A673 (cell line): Measurements from ENCODE around the gene ADAM10. TPM values are rescaled to one million over a fixed set of nuclear protein-coding genes. Genes with fewer than 3 reads are reported as not detected.

Source experiments
- BruUV-seq: library from RNA; stranded (reverse); fragments of 400-500 nt; replicated peaks from 2 replicates; lab custom pipeline; 2021; lab: Mats Ljungman, UMichigan
- CTCF ChIA-PET: fragments of 300-600 bp; sonication (Branson Sonifier 250); formaldehyde crosslinking; loops from one replicate; lab custom pipeline; 2022; ENCODE audit warnings: antibody characterized with exemption; lab: Charles Lee
- POLR2A ChIA-PET: fragments of 300-600 bp; sonication (Branson Sonifier 250); formaldehyde crosslinking; loops from one replicate; lab custom pipeline; 2022; ENCODE audit warnings: antibody characterized with exemption; ENCODE audit not compliant: low non-redundant PET; lab: Charles Lee
- DNase-seq: peaks from one replicate; pipeline ENCODE4 v3.0.0-alpha.2; 2015; ENCODE audit warnings: low spot score
- H3K27ac ChIP-seq: fragments of 200-600 bp; sonication (generic); 2 replicates; pipeline ENCODE4 v1.5.1; 2016; ENCODE audit warnings: mixed run types, low read depth, mild to moderate bottlenecking, mixed read lengths, antibody characterized with exemption, low read length; ENCODE audit not compliant: poor library complexity, severe bottlenecking
- H3K27me3 ChIP-seq: fragments of 200-600 bp; sonication (generic); replicated peaks from 2 replicates; pipeline ENCODE4 v1.6.1; 2017; ENCODE audit warnings: mixed run types, low read depth, mild to moderate bottlenecking, mixed read lengths, antibody characterized with exemption, low read length; ENCODE audit not compliant: insufficient read depth, poor library complexity
- H3K36me3 ChIP-seq: fragments of 200-600 bp; sonication (generic); 2 replicates; pipeline ENCODE4 v1.6.1; 2016; ENCODE audit warnings: mixed run types, mild to moderate bottlenecking, mixed read lengths, antibody characterized with exemption, low read length; ENCODE audit not compliant: insufficient read depth, poor library complexity, severe bottlenecking
- H3K4me1 ChIP-seq: fragments of 200-600 bp; sonication (generic); 2 replicates; pipeline ENCODE4 v1.6.1; 2017; ENCODE audit warnings: mixed run types, mild to moderate bottlenecking, mixed read lengths, antibody characterized with exemption, low read length; ENCODE audit not compliant: insufficient read depth, poor library complexity, severe bottlenecking
- H3K4me3 ChIP-seq: fragments of 200-600 bp; sonication (generic); 2 replicates; pipeline ENCODE4 v1.5.1; 2016; ENCODE audit warnings: low read depth, mixed run types, mild to moderate bottlenecking, mixed read lengths, low read length; ENCODE audit not compliant: poor library complexity, severe bottlenecking
- H3K9me3 ChIP-seq: fragments of 200-600 bp; sonication (generic); 2 replicates; pipeline ENCODE4 v1.6.1; 2016; ENCODE audit warnings: mixed run types, low read depth, mild to moderate bottlenecking, mixed read lengths, antibody characterized with exemption, low read length; ENCODE audit not compliant: poor library complexity, severe bottlenecking
- CTCF ChIP-seq: fragments of 300-800, 200-600 bp; sonication (generic); conservative IDR thresholded peaks from 2 replicates; pipeline ENCODE4 v1.5.1; 2017; ENCODE audit warnings: low read depth, mild to moderate bottlenecking, antibody characterized with exemption, low read length, moderate library complexity, mixed read lengths
- EZH2 ChIP-seq: fragments of 200-600 bp; sonication (generic); IDR thresholded peaks from 2 replicates; pipeline ENCODE4 v1.6.1; 2017; ENCODE audit warnings: borderline replicate concordance, low read depth, mild to moderate bottlenecking, mixed read lengths, antibody characterized with exemption, low read length; ENCODE audit not compliant: poor library complexity, severe bottlenecking
- intact Hi-C: fragments of 100-400 bp; cut with micrococcal nuclease; formaldehyde crosslinking; loops from one replicate; pipeline ENCODE4 v1.10.0; 2022; ENCODE audit not compliant: unreplicated experiment
- total RNA-seq: library from RNA; stranded (reverse); gene quantifications from 2 replicates; pipeline ENCODE4 v1.2.3, GENCODE V29; 2021

ADAM10 gene
- total RNA-seq, 1 experiment from 2014 or later = 130 TPM

- no peak overlapping the region for H3K4me3 ChIP-seq
- TF ChIP-seq EZH2 (no peak), CTCF (no peak)
These were observed 3.3 kb downstream of the ADAM10 start for GRCh38 chr15:58746174-58746573.

GRCh38 chr15:58742819-58743502 is 6.5 kb downstream of the ADAM10 start:
- Histone ChIP-seq H3K4me3 (no peak overlapping the region), H3K4me1 (peaks cover 26% of the 10 kb centered on the region), H3K9me3 (no peaks in the 10 kb centered on the region), H3K27ac (no peak overlapping the region), H3K27me3 (no peaks in the 10 kb centered on the region), H3K36me3 (no peaks in the 10 kb centered on the region)
- POLR2A ChIA-PET = interaction anchor here (0.6 kb wide), 1 partner anchor 848 kb away, joined by 4 read pairs; no protein-coding TSS in a partner anchor
- intact Hi-C loops = loop anchor here (10.0 kb wide), 1 partner anchor 468 kb away; no protein-coding TSS in a partner anchor
- no peak for DNase-seq
- CTCF ChIA-PET = interaction anchor here (0.5 kb wide), 1 partner anchor 327 kb away, joined by 5 read pairs; no protein-coding TSS in a partner anchor
- TF ChIP-seq EZH2 (no peak), CTCF (no peak)
- no TSS peak for BruUV-seq

More at GRCh38 chr15:58746174-58746573, 3.3 kb downstream of the ADAM10 start:
- H3K4me1 ChIP-seq = peaks cover 22% of the 10 kb centered on the region
- ChIA-PET CTCF (no interaction called here), POLR2A (no interaction called here)
- no peaks in the 10 kb centered on the region for H3K36me3 ChIP-seq
- intact Hi-C loops = loop anchor here (5.0 to 10.0 kb wide), 3 partner anchors 274 to 471 kb away; partner anchors contain the start of gene LIPC
- BruUV-seq = no TSS peak
- H3K27ac ChIP-seq = no peak overlapping the region
- DNase-seq = no peak
- H3K9me3 ChIP-seq = no peaks in the 10 kb centered on the region
- H3K27me3 ChIP-seq = no peaks in the 10 kb centered on the region

GRCh38 chr15:58742022-58742813 is 7.3 kb downstream of the ADAM10 start:
- BruUV-seq = no TSS peak
- ChIA-PET POLR2A (no interaction called here), CTCF (interaction anchor here (0.5 kb wide), 1 partner anchor 327 kb away, joined by 5 read pairs; no protein-coding TSS in a partner anchor)
- Histone ChIP-seq H3K4me1 (peaks cover 20% of the 10 kb centered on the region), H3K27me3 (no peaks in the 10 kb centered on the region), H3K27ac (no peak overlapping the region), H3K9me3 (no peaks in the 10 kb centered on the region), H3K36me3 (no peaks in the 10 kb centered on the region), H3K4me3 (no peak overlapping the region)
- no peak for TF ChIP-seq CTCF
- no peak for DNase-seq
- intact Hi-C loops = loop anchor here (10.0 kb wide), 1 partner anchor 467 kb away; no protein-coding TSS in a partner anchor
